Heart left ventricle (tissue), 16 donors: ENCODE measurements around the gene LCP1. TPM values are rescaled to one million over a fixed set of nuclear protein-coding genes. Genes with fewer than 3 reads are reported as not detected.

Source experiments
- ATAC-seq, 4 donors: fragments of 200-7000 bp; cut with Tn5 transposase; one replicate each; pipeline ENCODE4 v1.9.1; 2020 to 2022; ENCODE audit warnings: moderate library complexity in 4 of 4, mild to moderate bottlenecking in 3 of 4, moderate number of reproducible peaks in 1 of 4
- DNase-seq, 5 donors: peaks; one replicate each; pipeline ENCODE4 v3.0.0-alpha.2; 2020
- H3K27ac ChIP-seq, 12 donors: fragments of 200-600 bp; sonication (generic) in 4 of 12; one replicate each; pipeline versions ENCODE4 v1.5.0 to v1.8.0; 2016 to 2022; ENCODE audit warnings: mild to moderate bottlenecking in 2 of 12
- H3K27me3 ChIP-seq, 9 donors: fragments of 200-600 bp; sonication (generic) in 2 of 9; one replicate each; pipeline versions ENCODE4 v1.5.1 to v1.8.0; 2016 to 2022; ENCODE audit warnings: mild to moderate bottlenecking in 3 of 9
- H3K36me3 ChIP-seq, 9 donors: fragments of 200-600 bp; sonication (generic) in 2 of 9; one replicate each; pipeline versions ENCODE4 v1.5.0 to v1.8.0; 2018 to 2022; ENCODE audit warnings: mild to moderate bottlenecking in 2 of 9
- H3K4me1 ChIP-seq, 12 donors: fragments of 200-600 bp; sonication (generic) in 4 of 12; one replicate each; pipeline versions ENCODE4 v1.5.0 to v1.8.0; 2016 to 2022; ENCODE audit warnings: mild to moderate bottlenecking in 3 of 12
- H3K4me3 ChIP-seq, 12 donors: fragments of 200-600 bp; sonication (generic) in 4 of 12; one replicate each; pipeline versions ENCODE4 v1.5.0 to v1.8.0; 2017 to 2022; ENCODE audit warnings: mild to moderate bottlenecking in 9 of 12, moderate library complexity in 4 of 12
- H3K9me3 ChIP-seq, 12 donors: fragments of 200-600 bp; sonication (generic) in 4 of 12; one replicate each; pipeline versions ENCODE4 v1.5.0 to v1.8.0; 2016 to 2022; ENCODE audit warnings: mild to moderate bottlenecking in 1 of 12
- CTCF ChIP-seq, 12 donors: fragments of 200-600 bp; sonication (generic) in 4 of 12; IDR thresholded peaks; one replicate each; pipeline versions ENCODE4 v1.5.0 to v1.8.0; 2018 to 2022; ENCODE audit warnings: antibody characterized with exemption in 12 of 12, mild to moderate bottlenecking in 5 of 12
- POLR2A ChIP-seq, 2 donors: fragments of 450-650 bp; IDR thresholded peaks; one replicate each; pipeline ENCODE4 v1.6.1; 2017; ENCODE audit warnings: antibody characterized with exemption in 2 of 2, mild to moderate bottlenecking in 2 of 2, moderate library complexity in 2 of 2
- WGBS, 4 donors: extraction: QIAGEN DNeasy Blood & Tissue Kit in 2 of 4; methylation state at CpG; one replicate each; pipeline versions ENCODE4 v1.1.5 to v1.1.7; 2013 to 2018; 5-methylcytosine and 5-hydroxymethylcytosine counted together
- intact Hi-C, 10 donors: fragments of 100-400 bp; cut with DNase I; formaldehyde crosslinking; loops; one replicate each; pipeline versions ENCODE4 v1.11.1 to v1.14.2; 2022
- polyA plus RNA-seq, 2 donors: library from polyadenylated mRNA; stranded (reverse); fragments of 200-250 nt; gene quantifications; one replicate each; pipeline ENCODE4 v1.2.3, GENCODE V29; 2013
- total RNA-seq, 9 donors: library from RNA; depleted of rRNA in 2 of 9; stranded (reverse); fragments of >200 nt in 2 of 9; fragmentation: NEBNext Ultra II Directional in 3 of 9; extraction: Animal tissue kit (Norgen Biotek cat#: 25700) in 3 of 9; gene quantifications; one replicate each; pipeline versions ENCODE4 v1.1.0 to v1.2.4, GENCODE V29; 2016 to 2023
- donor health status: ischemic (EF 13 %, LVEDD 7.1; RV severe dilation, severe dysfunction).
- donor health status: healthy with polysubstance abuse.
- donor health status: DM: no; HTN: yes; CAD: no.
- donor health status: DM: no; HTN: no; CAD: no.
- donor health status: ischemic (EF 25% LVEDD 6.9; RV normal size, moderate dysfunction).
- donor health status: ischemic (EF 25% LVEDD 5.7; RV mildly dilated, moderate dysfunction).
- donor health status: healthy.
- donor health status: DM: yes; HTN: yes; CAD: no.
- donor health status: ischemic (EF 35%, LVEDD 5.7; RV mildly dilated, moderate dysfunction).
- donor health status: nonischemic (EF 11% LVEDD 7.7; RV severe dilation, severe dysfunction).
- donor health status: DM: yes; HTN: yes; CAD: no.
- donor health status: PGD.
- donor health status: ischemic (EF 29% LVEDD 5.4; RV normal size, mild dysfunction).
- donor health status: nonischemic (EF 23%, LVEDD 6.1; RV moderate dilation, normal function).

Gene LCP1
- total and polyA plus RNA-seq, 11 donors, result 1.9 to 230 (median 10.9) TPM

- WGBS, 4 donors, result 93 to 96% (median 94%) methylated on average over 7 of the region's 7 CpGs
- no peak overlapping the region for H3K4me3 ChIP-seq
- DNase-seq (no peak), ATAC-seq (no peak)
- H3K9me3 ChIP-seq, result no peaks in the 10 kb centered on the region
- peaks cover 0 to 14% (median 0%) of the 10 kb centered on the region in 12 donors for H3K4me1 ChIP-seq
- H3K36me3 ChIP-seq, result no peaks in the 10 kb centered on the region
- intact Hi-C loops, result no loop called here
- no peaks in the 10 kb centered on the region for H3K27me3 ChIP-seq
- no peak overlapping the region for H3K27ac ChIP-seq
- no peak for TF ChIP-seq CTCF (IDR thresholded peaks at IDR 0.05)
- TF ChIP-seq POLR2A (IDR thresholded peaks at IDR 0.05), result no peak
These were observed 78.9 kb downstream of the LCP1 start for GRCh38 chr13:46103037-46103436.

- intact Hi-C loops, result no loop called here
- ATAC-seq (no peak), DNase-seq (no peak)
- Histone ChIP-seq H3K36me3 (no peaks in the 10 kb centered on the region), H3K27ac (no peak overlapping the region), H3K9me3 (no peaks in the 10 kb centered on the region), H3K4me1 (peaks cover 0 to 14% (median 0%) of the 10 kb centered on the region in 12 donors), H3K4me3 (no peak overlapping the region), H3K27me3 (no peaks in the 10 kb centered on the region)
- no peak for TF ChIP-seq POLR2A (IDR thresholded peaks at IDR 0.05)
- TF ChIP-seq CTCF (IDR thresholded peaks at IDR 0.05), result no peak
These were observed 79.7 kb downstream of the LCP1 start for GRCh38 chr13:46102255-46102605.

GRCh38 chr13:46101484-46102254, 80.3 kb downstream of the LCP1 start:
- peaks cover 0 to 14% (median 0%) of the 10 kb centered on the region in 12 donors for H3K4me1 ChIP-seq
- intact Hi-C loops, result no loop called here
- H3K27ac ChIP-seq, result no peak overlapping the region
- H3K36me3 ChIP-seq, result no peaks in the 10 kb centered on the region
- 62 to 70% (median 66%) methylated on average over 8 of the region's 8 CpGs for WGBS, 4 donors
- TF ChIP-seq POLR2A (IDR thresholded peaks at IDR 0.05), result no peak
- TF ChIP-seq CTCF (IDR thresholded peaks at IDR 0.05), result no peak
- no peaks in the 10 kb centered on the region for H3K9me3 ChIP-seq
- ATAC-seq (no peak), DNase-seq (no peak)
- no peaks in the 10 kb centered on the region for H3K27me3 ChIP-seq
- H3K4me3 ChIP-seq, result no peak overlapping the region

- intact Hi-C loops, result no loop called here
- Histone ChIP-seq H3K4me1 (peaks cover 0 to 14% (median 0%) of the 10 kb centered on the region in 12 donors), H3K36me3 (no peaks in the 10 kb centered on the region), H3K27ac (no peak overlapping the region), H3K9me3 (no peaks in the 10 kb centered on the region), H3K27me3 (no peaks in the 10 kb centered on the region), H3K4me3 (no peak overlapping the region)
- TF ChIP-seq POLR2A (IDR thresholded peaks at IDR 0.05) (no peak), CTCF (IDR thresholded peaks at IDR 0.05) (no peak)
- WGBS, 4 donors, result 81 to 88% (median 87%) methylated on average over 4 of the region's 4 CpGs
- DNase-seq (no peak), ATAC-seq (no peak)
These were observed 81.0 kb downstream of the LCP1 start for GRCh38 chr13:46101002-46101401.
